DND-41 (cell line): Measurements from ENCODE around the gene CNR1.

Experiments used
- ATAC-seq: fragments of 200-7000 bp; cut with Tn5 transposase; 3 replicates; pipeline ENCODE4 v1.9.1; 2021; ENCODE audit warnings: low read depth; ENCODE audit not compliant: insufficient read depth
- DNase-seq: peaks from one replicate; pipeline ENCODE4 v3.0.0-alpha.2; 2020
- H2AFZ ChIP-seq: 2 replicates; pipeline ENCODE4 v1.6.0; 2012; ENCODE audit warnings: low read depth, low read length
- H3K27ac ChIP-seq: 2 replicates; pipeline ENCODE4 v1.5.1; 2012; ENCODE audit warnings: low read length, inconsistent platforms
- H3K27me3 ChIP-seq: fragments of 200-600 bp; sonication (generic); 2 replicates; pipeline ENCODE4 v1.6.0; 2012; ENCODE audit warnings: low read length, mild to moderate bottlenecking, inconsistent platforms; ENCODE audit not compliant: insufficient read depth, poor library complexity
- H3K36me3 ChIP-seq: 2 replicates; pipeline ENCODE4 v1.5.1; 2012; ENCODE audit warnings: low read length, inconsistent platforms; ENCODE audit not compliant: insufficient read depth
- H3K4me1 ChIP-seq: 2 replicates; pipeline ENCODE4 v1.5.1; 2012; ENCODE audit warnings: mild to moderate bottlenecking, low read length; ENCODE audit not compliant: insufficient read depth
- H3K4me2 ChIP-seq: 2 replicates; pipeline ENCODE4 v1.6.0; 2012; ENCODE audit warnings: mild to moderate bottlenecking, moderate library complexity, low read length, inconsistent platforms; ENCODE audit not compliant: insufficient read depth
- H3K4me3 ChIP-seq, 2 experiments: fragments of 200-600 bp in 1 of 2; shearing (Covaris generic) in 1 of 2; 2 replicates each; pipeline ENCODE4 v1.5.1; 2012 to 2016; ENCODE audit warnings: inconsistent platforms in 2 of 2, low read length in 2 of 2, mild to moderate bottlenecking in 2 of 2, low read depth in 1 of 2, moderate library complexity in 1 of 2
- H3K79me2 ChIP-seq: 2 replicates; pipeline ENCODE4 v1.6.0; 2012; ENCODE audit warnings: low read length, inconsistent platforms; ENCODE audit not compliant: insufficient read depth
- H3K9ac ChIP-seq: 2 replicates; pipeline ENCODE4 v1.6.0; 2012; ENCODE audit warnings: low read depth, mild to moderate bottlenecking, inconsistent platforms, low read length, moderate library complexity
- H3K9me3 ChIP-seq: 2 replicates; pipeline ENCODE4 v1.5.1; 2012; ENCODE audit warnings: low read length, moderate library complexity, mild to moderate bottlenecking, inconsistent platforms; ENCODE audit not compliant: insufficient read depth, severe bottlenecking
- H4K20me1 ChIP-seq: 2 replicates; pipeline ENCODE4 v1.6.0; 2012; ENCODE audit warnings: low read length; ENCODE audit not compliant: insufficient read depth
- EZH2 ChIP-seq: IDR thresholded peaks from 3 replicates; pipeline ENCODE4 v1.6.1; 2012; ENCODE audit warnings: borderline replicate concordance, low read depth, mild to moderate bottlenecking, moderate library complexity, low read length, inconsistent platforms; ENCODE audit not compliant: severe bottlenecking
- TF ChIP-seq, protein P1 (sequence below): IDR thresholded peaks from 2 replicates; pipeline ENCODE4 v1.5.1; 2012; ENCODE audit warnings: borderline replicate concordance, low read length, moderate library complexity, mild to moderate bottlenecking; ENCODE audit not compliant: poor library complexity, severe bottlenecking; ENCODE audit errors: extremely low read depth

Gene CNR1

DNA sequence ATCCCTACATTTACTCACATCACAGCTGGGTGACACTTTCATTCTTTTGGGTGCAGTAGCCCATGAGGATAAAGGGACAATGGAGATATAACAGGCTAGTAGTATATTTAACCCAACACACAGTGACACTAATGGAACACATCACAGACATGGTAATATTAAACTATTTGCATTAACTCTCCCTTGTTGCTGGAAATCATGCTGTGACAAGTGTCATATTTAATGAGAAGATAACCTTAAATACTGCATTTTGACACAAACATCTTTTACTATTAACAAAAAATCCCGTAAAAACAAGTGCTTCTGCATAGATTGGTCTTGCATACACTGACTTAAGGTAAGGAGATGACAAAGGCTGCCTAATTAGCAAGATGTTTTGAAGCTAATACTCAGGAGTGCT lies 45.5 kb downstream of the CNR1 start:
- DNase-seq (no peak), ATAC-seq (no peak)
- Histone ChIP-seq H3K36me3 (no peaks in the 10 kb centered on the region), H3K79me2 (no peaks in the 10 kb centered on the region), H3K27ac (no peak overlapping the region), H2AFZ (no peak overlapping the region), H4K20me1 (no peaks in the 10 kb centered on the region), H3K4me2 (no peak overlapping the region), H3K4me3 (no peak overlapping the region), H3K4me1 (no peaks in the 10 kb centered on the region), H3K9ac (no peak overlapping the region), H3K9me3 (no peaks in the 10 kb centered on the region), H3K27me3 (no peaks in the 10 kb centered on the region)
- TF ChIP-seq, protein P1, sequence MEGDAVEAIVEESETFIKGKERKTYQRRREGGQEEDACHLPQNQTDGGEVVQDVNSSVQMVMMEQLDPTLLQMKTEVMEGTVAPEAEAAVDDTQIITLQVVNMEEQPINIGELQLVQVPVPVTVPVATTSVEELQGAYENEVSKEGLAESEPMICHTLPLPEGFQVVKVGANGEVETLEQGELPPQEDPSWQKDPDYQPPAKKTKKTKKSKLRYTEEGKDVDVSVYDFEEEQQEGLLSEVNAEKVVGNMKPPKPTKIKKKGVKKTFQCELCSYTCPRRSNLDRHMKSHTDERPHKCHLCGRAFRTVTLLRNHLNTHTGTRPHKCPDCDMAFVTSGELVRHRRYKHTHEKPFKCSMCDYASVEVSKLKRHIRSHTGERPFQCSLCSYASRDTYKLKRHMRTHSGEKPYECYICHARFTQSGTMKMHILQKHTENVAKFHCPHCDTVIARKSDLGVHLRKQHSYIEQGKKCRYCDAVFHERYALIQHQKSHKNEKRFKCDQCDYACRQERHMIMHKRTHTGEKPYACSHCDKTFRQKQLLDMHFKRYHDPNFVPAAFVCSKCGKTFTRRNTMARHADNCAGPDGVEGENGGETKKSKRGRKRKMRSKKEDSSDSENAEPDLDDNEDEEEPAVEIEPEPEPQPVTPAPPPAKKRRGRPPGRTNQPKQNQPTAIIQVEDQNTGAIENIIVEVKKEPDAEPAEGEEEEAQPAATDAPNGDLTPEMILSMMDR = no peak
- TF ChIP-seq EZH2 = no peak

DNA sequence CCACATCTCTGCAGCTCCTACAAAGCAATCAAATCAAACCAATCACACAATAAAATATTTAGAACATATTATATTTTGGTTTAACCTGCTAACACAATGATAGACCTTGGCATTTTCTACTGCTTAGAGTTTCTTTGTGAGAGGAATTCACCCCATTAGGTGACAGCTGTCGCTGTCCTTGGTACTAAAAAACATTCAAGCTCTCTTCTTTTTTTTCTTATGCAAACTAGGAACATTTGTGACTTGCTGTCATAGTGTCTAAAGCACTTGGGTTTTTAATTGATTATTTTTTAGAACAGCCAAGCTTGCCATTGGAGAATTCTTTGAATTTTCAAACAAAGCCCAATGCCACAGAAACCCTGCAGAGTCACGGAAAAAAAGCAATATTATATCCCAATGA lies 46.4 kb downstream of the CNR1 start:
- DNase-seq (no peak), ATAC-seq (no peak)
- Histone ChIP-seq H3K9me3 (no peaks in the 10 kb centered on the region), H3K79me2 (no peaks in the 10 kb centered on the region), H3K9ac (no peak overlapping the region), H3K27me3 (no peaks in the 10 kb centered on the region), H3K4me3 (no peak overlapping the region), H3K4me2 (no peak overlapping the region), H3K27ac (no peak overlapping the region), H4K20me1 (no peaks in the 10 kb centered on the region), H3K4me1 (no peaks in the 10 kb centered on the region), H3K36me3 (no peaks in the 10 kb centered on the region), H2AFZ (no peak overlapping the region)
- TF ChIP-seq, protein P1 = no peak
- no peak for TF ChIP-seq EZH2

DNA sequence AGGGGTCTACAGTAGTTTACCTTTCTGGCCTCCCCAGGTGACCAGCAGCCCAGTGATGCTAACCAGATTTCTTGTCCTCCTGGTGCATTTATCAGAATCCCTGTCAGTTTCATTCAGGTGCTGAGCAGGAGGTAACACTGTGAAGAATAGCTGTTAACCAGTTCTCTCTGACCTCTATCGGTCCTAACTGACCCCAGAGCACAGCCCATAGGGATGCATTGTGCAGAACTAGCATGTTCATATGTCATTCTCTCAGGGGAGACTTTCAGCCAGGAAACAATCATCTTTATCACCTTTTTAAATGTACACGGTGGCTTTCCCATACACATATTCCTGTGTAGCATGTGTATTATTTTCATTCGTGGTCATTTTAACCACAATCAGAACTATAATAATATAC lies 49.9 kb downstream of the CNR1 start:
- H4K20me1 ChIP-seq = no peaks in the 10 kb centered on the region
- DNase-seq (no peak), ATAC-seq (no peak)
- no peak overlapping the region for H3K4me2 ChIP-seq
- no peaks in the 10 kb centered on the region for H3K79me2 ChIP-seq
- no peaks in the 10 kb centered on the region for H3K27me3 ChIP-seq
- H3K36me3 ChIP-seq = no peaks in the 10 kb centered on the region
- H3K9ac ChIP-seq = no peak overlapping the region
- no peaks in the 10 kb centered on the region for H3K4me1 ChIP-seq
- TF ChIP-seq, protein P1 = no peak
- no peak for TF ChIP-seq EZH2
- no peak overlapping the region for H2AFZ ChIP-seq
- no peak overlapping the region for H3K27ac ChIP-seq
- no peaks in the 10 kb centered on the region for H3K9me3 ChIP-seq
- H3K4me3 ChIP-seq = no peak overlapping the region

DNA sequence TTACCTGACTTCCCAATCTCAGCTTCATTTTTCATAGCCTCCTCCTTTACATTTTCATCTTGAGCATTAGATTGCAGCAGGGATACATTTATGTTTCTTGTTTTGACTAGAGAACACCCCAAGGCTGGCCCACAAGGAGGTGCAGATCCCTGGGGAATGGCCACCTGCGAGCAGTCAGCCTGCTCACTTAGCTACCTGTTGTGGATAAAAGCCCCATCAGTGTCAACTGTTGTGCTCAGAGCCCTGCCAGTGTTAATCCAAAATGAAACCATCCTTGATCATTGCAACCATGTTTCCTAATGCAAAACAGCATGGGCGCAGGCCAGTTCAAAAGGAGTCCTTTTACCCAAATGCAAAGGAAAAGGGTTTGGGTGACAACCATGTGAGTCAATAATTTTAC lies 50.8 kb downstream of the CNR1 start:
- Histone ChIP-seq H2AFZ (no peak overlapping the region), H3K4me1 (no peaks in the 10 kb centered on the region), H3K4me2 (no peak overlapping the region), H3K79me2 (no peaks in the 10 kb centered on the region), H3K27me3 (no peaks in the 10 kb centered on the region), H3K36me3 (no peaks in the 10 kb centered on the region), H3K4me3 (no peak overlapping the region), H3K27ac (no peak overlapping the region), H3K9ac (no peak overlapping the region), H4K20me1 (no peaks in the 10 kb centered on the region), H3K9me3 (no peaks in the 10 kb centered on the region)
- DNase-seq = no peak
- TF ChIP-seq, protein P1 = no peak
- TF ChIP-seq EZH2 = no peak
- ATAC-seq = no peak
